HCT116 (cell line): ENCODE measurements around the gene TM9SF4. TPM values are rescaled to one million over a fixed set of nuclear protein-coding genes. Genes with fewer than 3 reads are reported as not detected.

Experiments
- ATAC-seq: fragments of 200-7000 bp; cut with Tn5 transposase; 2 replicates; pipeline ENCODE4 v1.9.1; 2020; ENCODE audit warnings: mild to moderate bottlenecking, moderate library complexity
- BruUV-seq: library from RNA; stranded (reverse); fragments of 400-500 nt; replicated peaks from 2 replicates; lab custom pipeline; 2021; lab: Mats Ljungman, UMichigan
- CTCF ChIA-PET: fragments of 300-600 bp; sonication (Branson Sonifier 250); formaldehyde crosslinking; loops from one replicate; lab custom pipeline; 2021; ENCODE audit warnings: antibody characterized with exemption; lab: Charles Lee
- POLR2A ChIA-PET: fragments of 300-600, 350-600 bp; sonication (Branson Sonifier 250); formaldehyde crosslinking; loops from one replicate; lab custom pipeline; 2021; ENCODE audit warnings: antibody characterized with exemption; lab: Charles Lee
- RAD21 ChIA-PET, 2 experiments: fragments of 300-600 bp; sonication (Branson Sonifier 250); formaldehyde crosslinking; loops; one replicate each; lab custom pipeline; 2023; ENCODE audit warnings: low total read pairs in 2 of 2; ENCODE audit not compliant: uncharacterized antibody in 2 of 2, unreplicated experiment in 2 of 2, low non-redundant PET in 1 of 2; lab: Charles Lee
- DNase-seq: peaks from one replicate; pipeline ENCODE4 v3.0.0-alpha.2; 2010; ENCODE audit warnings: low read depth, low spot score
- H2AFZ ChIP-seq: fragments of 200-600 bp; shearing (Covaris generic), sonication (generic); 2 replicates; pipeline ENCODE4 v1.6.1; 2017; ENCODE audit warnings: low read depth, mixed run types, mixed read lengths, antibody characterized with exemption, low read length; ENCODE audit not compliant: poor library complexity, severe bottlenecking
- H3K27ac ChIP-seq: 2 replicates; pipeline ENCODE4 v1.5.1; 2012; ENCODE audit warnings: low read depth, low read length
- H3K27me3 ChIP-seq: fragments of 200-600 bp; sonication (generic); 2 replicates; pipeline ENCODE4 v1.6.1; 2016; ENCODE audit warnings: mixed run types, low read length, mixed read lengths; ENCODE audit not compliant: insufficient read depth
- H3K36me3 ChIP-seq, 2 experiments: fragments of 200-500 bp in 1 of 2; fragments of 200-600 bp in 1 of 2; sonication (Bioruptor generic) in 1 of 2; sonication (generic) in 1 of 2; 2 replicates each; pipeline versions ENCODE4 v1.5.1 to v1.6.1; 2014 to 2016; ENCODE audit warnings: low read length in 2 of 2, inconsistent platforms in 1 of 2, mixed read lengths in 1 of 2, mixed run types in 1 of 2; ENCODE audit not compliant: insufficient read depth in 2 of 2, control insufficient read depth in 1 of 2
- H3K4me1 ChIP-seq, 2 experiments: fragments of 200-600 bp in 1 of 2; sonication (generic) in 1 of 2; 2 replicates each; pipeline versions ENCODE4 v1.5.1 to v1.6.1; 2012 to 2017; ENCODE audit warnings: low read length in 2 of 2, inconsistent platforms in 1 of 2, mild to moderate bottlenecking in 1 of 2, mixed read lengths in 1 of 2, mixed run types in 1 of 2, moderate library complexity in 1 of 2; ENCODE audit not compliant: insufficient read depth in 2 of 2, control insufficient read depth in 1 of 2
- H3K4me2 ChIP-seq: fragments of 200-600 bp; sonication (generic); 2 replicates; pipeline ENCODE4 v1.6.1; 2017; ENCODE audit warnings: mixed run types, low read length, mixed read lengths
- H3K4me3 ChIP-seq, 2 experiments: fragments of 200-600 bp in 1 of 2; sonication (generic) in 1 of 2; replicated peaks in 1 of 2; 2 replicates each; pipeline ENCODE4 v1.5.1; 2011 to 2016; ENCODE audit warnings: low read length in 2 of 2, control low read depth in 1 of 2, low read depth in 1 of 2, mild to moderate bottlenecking in 1 of 2, mixed read lengths in 1 of 2, mixed run types in 1 of 2
- H3K79me2 ChIP-seq: fragments of 200-600 bp; sonication (generic); 2 replicates; pipeline ENCODE4 v1.6.1; 2017; ENCODE audit warnings: mild to moderate bottlenecking, mixed run types, low read length, moderate library complexity, mixed read lengths; ENCODE audit not compliant: insufficient read depth
- H3K9ac ChIP-seq: fragments of 200-600 bp; sonication (generic); 2 replicates; pipeline ENCODE4 v1.6.1; 2016; ENCODE audit warnings: low read length, mixed read lengths
- H3K9me2 ChIP-seq: fragments of 200-600 bp; sonication (generic), shearing (Covaris generic); 2 replicates; pipeline ENCODE4 v1.6.1; 2017; ENCODE audit warnings: mixed run types, mild to moderate bottlenecking, moderate library complexity; ENCODE audit not compliant: insufficient read depth
- H3K9me3 ChIP-seq, 2 experiments: fragments of 200-500 bp in 1 of 2; fragments of 200-600 bp in 1 of 2; sonication (Bioruptor generic) in 1 of 2; sonication (generic) in 1 of 2; 2 replicates each; pipeline ENCODE4 v1.6.1; 2014 to 2017; ENCODE audit warnings: low read length in 2 of 2, mixed read lengths in 2 of 2, inconsistent platforms in 1 of 2, low read depth in 1 of 2, mild to moderate bottlenecking in 1 of 2, mixed run types in 1 of 2, moderate library complexity in 1 of 2; ENCODE audit not compliant: control insufficient read depth in 1 of 2, insufficient read depth in 1 of 2
- H4K20me1 ChIP-seq: fragments of 200-600 bp; sonication (generic), shearing (Covaris generic); 2 replicates; pipeline ENCODE4 v1.6.1; 2017; ENCODE audit warnings: mixed run types, mild to moderate bottlenecking, moderate library complexity; ENCODE audit not compliant: insufficient read depth
- CEBPB ChIP-seq: IDR thresholded peaks from 2 replicates; pipeline ENCODE4 v1.6.1; 2012; ENCODE audit warnings: low read depth
- CTCF ChIP-seq, 3 experiments: fragments of 200-600 bp in 1 of 3; sonication (generic) in 1 of 3; IDR thresholded peaks in 2 of 3; conservative IDR thresholded peaks in 1 of 3; 2 replicates each; pipeline ENCODE4 v1.5.1; 2012 to 2017; ENCODE audit warnings: low read depth in 2 of 3, low read length in 2 of 3, antibody characterized with exemption in 1 of 3, borderline replicate concordance in 1 of 3, control low read depth in 1 of 3, mild to moderate bottlenecking in 1 of 3, mixed read lengths in 1 of 3, mixed run types in 1 of 3, moderate library complexity in 1 of 3; ENCODE audit not compliant: insufficient read depth in 1 of 3
- EGR1 ChIP-seq: IDR thresholded peaks from 2 replicates; pipeline ENCODE4 v1.6.1; 2012; ENCODE audit warnings: low read depth
- JUND ChIP-seq: IDR thresholded peaks from 2 replicates; pipeline ENCODE4 v1.6.1; 2012
- RAD21 ChIP-seq: IDR thresholded peaks from 2 replicates; pipeline ENCODE4 v1.6.1; 2012; ENCODE audit warnings: low read depth, mild to moderate bottlenecking
- SRF ChIP-seq: IDR thresholded peaks from 2 replicates; pipeline ENCODE4 v1.6.1; 2012; ENCODE audit warnings: low read depth
- TCF7L2 ChIP-seq: IDR thresholded peaks from 2 replicates; pipeline ENCODE4 v1.7.0; 2011; ENCODE audit warnings: borderline replicate concordance, inconsistent platforms; ENCODE audit not compliant: insufficient read depth, insufficient read length; ENCODE audit errors: extremely low read depth
- YY1 ChIP-seq: IDR thresholded peaks from 2 replicates; pipeline ENCODE4 v1.6.1; 2011; ENCODE audit warnings: low read length, low read depth, moderate library complexity, mild to moderate bottlenecking; ENCODE audit not compliant: insufficient replicate concordance; ENCODE audit errors: extremely low read depth
- ZBTB33 ChIP-seq: IDR thresholded peaks from 2 replicates; pipeline ENCODE4 v1.6.1; 2011; ENCODE audit warnings: mild to moderate bottlenecking, low read length, moderate library complexity; ENCODE audit not compliant: insufficient replicate concordance; ENCODE audit errors: extremely low read depth
- intact Hi-C: fragments of 100-400 bp; cut with micrococcal nuclease; formaldehyde crosslinking; loops from 2 replicates; pipeline ENCODE4 v1.10.0; 2022
- total RNA-seq: library from RNA; stranded (reverse); gene quantifications from one replicate; pipeline ENCODE4 v1.2.1, GENCODE V29; 2021; ENCODE audit not compliant: unreplicated experiment
- TF ChIP-seq, protein P1 (sequence below): IDR thresholded peaks from 2 replicates; pipeline ENCODE4 v1.6.1; 2012; ENCODE audit warnings: low read depth

Gene TM9SF4
- total RNA-seq, 1 experiment from 2014 or later, result 51.2 TPM

DNA sequence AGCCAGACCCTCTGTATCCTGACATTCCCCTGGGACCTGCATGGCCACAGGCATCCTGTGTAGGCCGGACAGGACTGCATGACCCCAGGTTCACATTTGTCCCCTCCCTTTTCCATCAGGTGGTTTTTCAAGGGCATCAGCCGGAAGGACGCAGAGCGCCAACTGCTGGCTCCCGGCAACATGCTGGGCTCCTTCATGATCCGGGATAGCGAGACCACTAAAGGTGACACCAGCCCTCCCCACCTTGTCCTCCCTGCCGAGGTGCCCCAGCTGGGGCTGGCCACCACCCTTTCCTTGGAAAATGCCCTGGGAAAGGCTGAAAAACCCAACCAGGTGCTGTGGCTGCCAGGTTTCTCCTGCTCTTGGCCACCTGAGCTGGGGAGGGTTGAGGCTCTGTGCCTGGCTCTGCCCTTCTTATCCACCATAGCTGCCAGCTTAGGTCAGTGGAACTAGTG lies 29.8 kb upstream of the TM9SF4 start:
- DNase-seq, result peak; percentile 8
- BruUV-seq, result no TSS peak
- intact Hi-C loops, result no loop called here
- Histone ChIP-seq H3K4me1 (peaks cover 0 to 9% of the 10 kb centered on the region in 2 experiments; a peak in 3 of 4 replicates), H4K20me1 (no peaks in the 10 kb centered on the region), H3K9me2 (no peaks in the 10 kb centered on the region), H3K79me2 (no peaks in the 10 kb centered on the region), H3K9me3 (no peaks in the 10 kb centered on the region), H3K27ac (no peak overlapping the region), H3K27me3 (peaks cover 11% of the 10 kb centered on the region; the same call in 1 of the 2 replicates), H3K9ac (no peak overlapping the region), H2AFZ (peak overlapping the region; percentile 32), H3K4me2 (peak overlapping the region; percentile 51), H3K4me3 (no peak overlapping the region), H3K36me3 (no peaks in the 10 kb centered on the region)
- RAD21 ChIA-PET, result no interaction called here
- TF ChIP-seq EGR1 (no peak), TCF7L2 (peak; percentile 42), RAD21 (0 out of 2 replicates have a peak, but pooled peaks have one; percentile 14), CTCF (IDR thresholded peaks at IDR 0.05 in 2 of 3, conservative IDR thresholded peaks at IDR 0.05 in 1 of 3; ENCODE audit: borderline replicate concordance in 1 of 3, insufficient read depth in 1 of 3, low read depth in 2 of 3, low read length in 2 of 3) (peak; percentile 17 to 39 (median 35); a peak in 3 of 6 replicates)
- ATAC-seq, result peak; percentile 88
- CTCF ChIA-PET, result interaction anchor here (1.1 kb wide), 1 partner anchor 8 kb away, joined by 5 read pairs; no protein-coding TSS in a partner anchor
- POLR2A ChIA-PET, result interaction anchor here (1.0 kb wide), 1 partner anchor 24 kb away, joined by 3 read pairs; no protein-coding TSS in a partner anchor

DNA sequence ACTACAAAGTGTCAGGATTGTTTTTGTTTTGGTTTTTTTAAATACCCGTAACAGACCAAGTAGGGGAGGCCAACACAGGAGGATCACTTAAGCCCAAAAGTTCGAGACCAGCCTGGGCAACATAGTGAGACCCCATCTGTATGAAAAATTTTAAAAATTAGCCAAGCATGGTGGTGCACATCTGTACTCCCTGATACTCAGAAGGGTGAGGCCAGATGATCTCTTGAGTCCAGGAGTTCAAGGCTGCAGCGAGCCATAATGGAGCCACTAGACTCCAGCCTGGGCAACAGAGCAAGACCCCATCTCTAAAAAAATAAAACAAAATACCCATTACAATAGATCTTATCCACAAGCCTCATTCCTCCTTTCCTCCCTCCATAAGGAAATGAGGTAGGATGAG lies 28.7 kb upstream of the TM9SF4 start:
- ChIA-PET CTCF (interaction anchor here (1.1 kb wide), 1 partner anchor 10 kb away, joined by 4 read pairs; no protein-coding TSS in a partner anchor), RAD21 (no interaction called here), POLR2A (interaction anchor here (1.0 kb wide), 1 partner anchor 23 kb away, joined by 3 read pairs; no protein-coding TSS in a partner anchor)
- H3K9me3 ChIP-seq, result no peaks in the 10 kb centered on the region
- H3K4me2 ChIP-seq, result no peak overlapping the region
- H4K20me1 ChIP-seq, result no peaks in the 10 kb centered on the region
- intact Hi-C loops, result no loop called here
- H3K9ac ChIP-seq, result no peak overlapping the region
- ATAC-seq (no peak), DNase-seq (no peak)
- no peak overlapping the region for H3K4me3 ChIP-seq
- H3K9me2 ChIP-seq, result no peaks in the 10 kb centered on the region
- H3K27ac ChIP-seq, result no peak overlapping the region
- BruUV-seq, result no TSS peak
- H3K79me2 ChIP-seq, result no peaks in the 10 kb centered on the region
- H3K4me1 ChIP-seq, result peaks cover 0 to 9% of the 10 kb centered on the region in 2 experiments; a peak in 3 of 4 replicates
- H3K36me3 ChIP-seq, result no peaks in the 10 kb centered on the region
- peaks cover 9% of the 10 kb centered on the region; the same call in 1 of the 2 replicates for H3K27me3 ChIP-seq
- no peak overlapping the region for H2AFZ ChIP-seq
- TF ChIP-seq, protein P1, sequence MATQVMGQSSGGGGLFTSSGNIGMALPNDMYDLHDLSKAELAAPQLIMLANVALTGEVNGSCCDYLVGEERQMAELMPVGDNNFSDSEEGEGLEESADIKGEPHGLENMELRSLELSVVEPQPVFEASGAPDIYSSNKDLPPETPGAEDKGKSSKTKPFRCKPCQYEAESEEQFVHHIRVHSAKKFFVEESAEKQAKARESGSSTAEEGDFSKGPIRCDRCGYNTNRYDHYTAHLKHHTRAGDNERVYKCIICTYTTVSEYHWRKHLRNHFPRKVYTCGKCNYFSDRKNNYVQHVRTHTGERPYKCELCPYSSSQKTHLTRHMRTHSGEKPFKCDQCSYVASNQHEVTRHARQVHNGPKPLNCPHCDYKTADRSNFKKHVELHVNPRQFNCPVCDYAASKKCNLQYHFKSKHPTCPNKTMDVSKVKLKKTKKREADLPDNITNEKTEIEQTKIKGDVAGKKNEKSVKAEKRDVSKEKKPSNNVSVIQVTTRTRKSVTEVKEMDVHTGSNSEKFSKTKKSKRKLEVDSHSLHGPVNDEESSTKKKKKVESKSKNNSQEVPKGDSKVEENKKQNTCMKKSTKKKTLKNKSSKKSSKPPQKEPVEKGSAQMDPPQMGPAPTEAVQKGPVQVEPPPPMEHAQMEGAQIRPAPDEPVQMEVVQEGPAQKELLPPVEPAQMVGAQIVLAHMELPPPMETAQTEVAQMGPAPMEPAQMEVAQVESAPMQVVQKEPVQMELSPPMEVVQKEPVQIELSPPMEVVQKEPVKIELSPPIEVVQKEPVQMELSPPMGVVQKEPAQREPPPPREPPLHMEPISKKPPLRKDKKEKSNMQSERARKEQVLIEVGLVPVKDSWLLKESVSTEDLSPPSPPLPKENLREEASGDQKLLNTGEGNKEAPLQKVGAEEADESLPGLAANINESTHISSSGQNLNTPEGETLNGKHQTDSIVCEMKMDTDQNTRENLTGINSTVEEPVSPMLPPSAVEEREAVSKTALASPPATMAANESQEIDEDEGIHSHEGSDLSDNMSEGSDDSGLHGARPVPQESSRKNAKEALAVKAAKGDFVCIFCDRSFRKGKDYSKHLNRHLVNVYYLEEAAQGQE, result no peak
- TF ChIP-seq TCF7L2 (no peak), SRF (no peak), ZBTB33 (no peak), CEBPB (no peak), JUND (no peak), YY1 (no peak)
